ENCODE data around the gene MPI.

The MPI gene, protein sequence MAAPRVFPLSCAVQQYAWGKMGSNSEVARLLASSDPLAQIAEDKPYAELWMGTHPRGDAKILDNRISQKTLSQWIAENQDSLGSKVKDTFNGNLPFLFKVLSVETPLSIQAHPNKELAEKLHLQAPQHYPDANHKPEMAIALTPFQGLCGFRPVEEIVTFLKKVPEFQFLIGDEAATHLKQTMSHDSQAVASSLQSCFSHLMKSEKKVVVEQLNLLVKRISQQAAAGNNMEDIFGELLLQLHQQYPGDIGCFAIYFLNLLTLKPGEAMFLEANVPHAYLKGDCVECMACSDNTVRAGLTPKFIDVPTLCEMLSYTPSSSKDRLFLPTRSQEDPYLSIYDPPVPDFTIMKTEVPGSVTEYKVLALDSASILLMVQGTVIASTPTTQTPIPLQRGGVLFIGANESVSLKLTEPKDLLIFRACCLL

GRCh38 chr15:74889883-74890664, at the start of gene MPI:
MPI (plus strand) TSS chr15:74890042; CDS start chr15:74890074, 32 bp downstream.
- DNase-seq (ENCODE audit: low spot score): peak; percentile 61

- no peak for DNase-seq (ENCODE audit: low spot score)
These were observed 48.7 kb upstream of the MPI start for GRCh38 chr15:74840851-74841775.

- DNase-seq (ENCODE audit: low spot score): no peak
These were observed 47.9 kb upstream of the MPI start for GRCh38 chr15:74841891-74842373.

- DNase-seq (ENCODE audit: low spot score): peak; percentile 80
These were observed 47.0 kb upstream of the MPI start, which contains the start of gene ULK3 for GRCh38 chr15:74842581-74843444. ULK3 (minus strand) TSS chr15:74843156; CDS start chr15:74843105, 51 bp downstream.

GRCh38 chr15:74843445-74843828, 46.4 kb upstream of the MPI start:
- no peak for DNase-seq (ENCODE audit: low spot score)

DNA sequence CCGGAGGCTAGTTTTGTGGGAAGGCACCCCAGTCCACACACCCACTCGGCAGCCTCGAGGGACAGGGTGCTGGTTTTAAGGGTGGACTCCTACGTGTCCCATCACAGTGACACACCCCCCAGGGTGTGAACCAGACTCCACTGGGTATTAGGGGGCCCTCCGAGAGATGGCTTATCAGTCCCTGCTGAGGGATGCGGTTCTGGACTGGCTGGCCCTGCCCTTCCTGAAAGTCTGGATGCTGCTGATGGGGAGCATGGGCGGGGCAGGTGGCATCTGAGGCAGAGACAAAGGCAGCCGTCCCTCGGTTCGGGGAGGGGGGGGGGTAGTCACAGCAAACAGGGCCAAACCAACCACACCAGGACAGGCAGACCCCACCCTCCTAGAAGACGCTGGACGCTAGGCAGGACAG, 45.9 kb upstream of the MPI start:
- DNase-seq (ENCODE audit: low spot score): no peak

DNA sequence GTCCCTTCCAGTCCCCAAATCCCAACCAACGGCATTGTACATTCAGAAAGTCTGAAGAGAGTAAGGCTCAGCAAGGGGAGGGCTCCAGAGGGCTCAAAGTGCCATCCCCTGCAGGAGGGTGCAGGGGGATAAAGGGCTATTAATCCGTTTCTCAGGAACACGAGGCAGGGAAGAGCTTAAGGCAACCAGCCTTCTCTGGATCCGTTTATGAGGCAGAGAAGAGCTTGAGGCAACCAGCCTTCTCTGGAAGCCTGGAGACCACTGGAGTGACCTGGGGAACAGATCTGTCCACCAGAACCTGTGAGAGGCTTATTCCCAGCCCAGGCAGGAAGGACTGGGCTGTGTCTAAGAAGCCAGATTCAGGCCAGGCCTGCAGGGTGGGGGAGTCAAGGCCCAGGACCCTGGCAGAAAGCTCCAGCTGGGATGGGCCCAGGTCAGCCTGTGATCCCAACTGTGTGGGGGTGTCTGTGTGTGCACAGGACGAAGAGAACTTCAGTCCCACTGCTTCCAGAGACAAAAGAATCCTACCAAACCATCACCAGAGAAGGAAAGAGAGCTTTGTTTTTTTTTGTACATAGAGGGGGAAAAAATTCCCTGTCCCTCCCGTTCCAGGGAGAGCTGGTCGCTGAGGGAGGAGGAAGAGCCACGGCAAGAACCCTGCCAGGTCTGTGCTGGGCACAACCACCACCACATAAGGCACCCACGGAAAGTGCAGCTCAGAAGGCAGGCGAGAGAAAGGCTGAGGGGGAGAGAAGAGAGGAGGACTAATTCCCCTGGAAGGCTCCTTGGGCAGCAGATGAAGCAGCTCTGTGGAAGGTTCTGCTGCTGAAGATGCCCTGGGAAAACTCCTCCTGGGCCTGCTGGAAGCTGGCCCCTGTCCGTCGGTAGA, 45.3 kb upstream of the MPI start:
- DNase-seq (ENCODE audit: low spot score): no peak

GRCh38 chr15:74845208-74845568, 44.7 kb upstream of the MPI start:
- DNase-seq (ENCODE audit: low spot score): no peak

DNA sequence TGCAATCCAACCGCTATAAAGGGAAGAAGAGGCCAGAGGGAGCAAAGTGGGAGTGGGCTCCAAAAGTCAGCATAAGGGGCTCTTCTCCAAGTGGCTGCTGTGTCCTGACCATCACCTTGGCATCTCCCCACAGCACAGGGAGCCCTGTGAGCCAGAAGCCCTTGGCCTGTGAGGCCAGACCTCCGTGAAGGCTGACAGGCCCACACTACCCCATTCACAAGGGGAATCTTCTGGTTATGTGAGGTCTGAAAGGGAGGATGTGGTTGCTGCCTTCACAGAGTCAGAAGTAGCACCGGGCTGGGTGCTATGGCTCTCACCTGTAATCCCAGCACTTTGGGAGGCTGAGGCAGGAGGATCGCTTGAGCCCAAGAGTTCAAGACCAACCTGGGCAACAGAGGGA, 44.3 kb upstream of the MPI start:
- DNase-seq (ENCODE audit: low spot score): no peak

GRCh38 chr15:74847432-74847831, 42.4 kb upstream of the MPI start:
- DNase-seq (ENCODE audit: low spot score): no peak

DNA sequence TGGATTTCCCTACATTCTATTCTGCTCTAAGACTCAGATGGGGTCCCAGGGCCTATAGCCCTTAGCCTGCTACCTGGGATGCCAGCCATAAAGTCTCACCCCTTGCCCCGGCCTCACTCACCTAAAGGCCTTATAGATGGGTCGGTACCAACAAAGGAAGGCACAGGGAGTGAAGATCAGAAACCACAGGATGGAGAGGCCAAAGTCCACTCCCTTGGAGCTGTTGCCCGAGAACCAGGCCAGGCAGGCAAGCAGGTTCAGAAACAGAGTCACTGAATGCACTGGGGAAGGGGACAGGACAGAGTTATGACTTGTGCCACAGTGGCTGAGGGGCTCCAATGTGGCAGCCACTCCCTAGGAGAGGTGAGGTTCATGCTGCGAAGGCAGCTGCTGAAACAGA, 39.4 kb upstream of the MPI start:
- no peak for DNase-seq (ENCODE audit: low spot score)

DNA sequence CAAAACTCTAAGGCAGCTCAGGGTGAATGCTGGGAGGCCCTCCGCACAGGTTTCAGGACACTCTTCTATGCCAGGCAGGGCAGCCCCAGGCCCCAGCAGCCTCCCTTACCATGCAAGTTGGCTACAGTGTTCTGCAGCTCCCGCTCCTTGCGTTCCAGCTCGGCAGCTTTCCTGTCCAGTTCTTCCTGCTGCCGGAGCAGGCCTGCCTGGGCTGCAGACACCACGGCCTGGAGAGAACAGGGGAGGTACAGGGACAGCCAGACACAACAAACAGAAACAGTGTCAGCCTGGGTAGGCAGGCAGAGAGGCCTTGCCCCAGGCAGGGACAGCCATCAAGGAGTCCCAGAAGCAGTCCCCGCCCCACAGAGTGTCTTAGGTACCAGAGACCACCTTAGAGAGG, 37.9 kb upstream of the MPI start:
- no peak for DNase-seq (ENCODE audit: low spot score)

GRCh38 chr15:74854453-74855022, 35.3 kb upstream of the MPI start:
- no peak for DNase-seq (ENCODE audit: low spot score)

- no peak for DNase-seq (ENCODE audit: low spot score)
These were observed 34.0 kb upstream of the MPI start for GRCh38 chr15:74855857-74856256.

GRCh38 chr15:74856537-74856936, 33.3 kb upstream of the MPI start:
- DNase-seq (ENCODE audit: low spot score): no peak

GRCh38 chr15:74857082-74857655, 32.7 kb upstream of the MPI start:
- no peak for DNase-seq (ENCODE audit: low spot score)

GRCh38 chr15:74857671-74858368, 32.0 kb upstream of the MPI start:
- DNase-seq (ENCODE audit: low spot score): no peak

DNA sequence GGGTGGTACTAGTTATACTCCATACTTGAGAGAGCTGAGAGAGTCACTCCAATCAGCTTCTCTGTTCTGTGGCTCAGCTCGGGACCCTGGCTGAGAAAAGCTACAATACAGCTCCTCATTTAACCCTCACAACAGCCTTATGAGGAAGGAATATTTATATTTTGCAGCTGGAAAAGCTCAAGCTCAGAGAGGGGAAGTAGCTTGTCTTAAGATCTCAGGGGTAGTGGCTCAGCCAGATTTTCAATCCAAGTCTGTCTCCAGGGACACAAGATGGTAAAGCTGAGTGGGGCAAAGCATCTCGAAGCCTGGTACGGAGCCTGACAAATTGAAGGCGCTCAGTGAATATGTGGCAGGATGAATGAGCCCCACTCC, 31.5 kb upstream of the MPI start:
- no peak for DNase-seq (ENCODE audit: low spot score)

All from kidney capillary endothelial cell (primary cell).